ENCODE measurements around the gene BTBD16.

GRCh38 chr10:122251459-122252255, 19.4 kb upstream of the BTBD16 start:
- TF ChIP-seq, protein P1, sequence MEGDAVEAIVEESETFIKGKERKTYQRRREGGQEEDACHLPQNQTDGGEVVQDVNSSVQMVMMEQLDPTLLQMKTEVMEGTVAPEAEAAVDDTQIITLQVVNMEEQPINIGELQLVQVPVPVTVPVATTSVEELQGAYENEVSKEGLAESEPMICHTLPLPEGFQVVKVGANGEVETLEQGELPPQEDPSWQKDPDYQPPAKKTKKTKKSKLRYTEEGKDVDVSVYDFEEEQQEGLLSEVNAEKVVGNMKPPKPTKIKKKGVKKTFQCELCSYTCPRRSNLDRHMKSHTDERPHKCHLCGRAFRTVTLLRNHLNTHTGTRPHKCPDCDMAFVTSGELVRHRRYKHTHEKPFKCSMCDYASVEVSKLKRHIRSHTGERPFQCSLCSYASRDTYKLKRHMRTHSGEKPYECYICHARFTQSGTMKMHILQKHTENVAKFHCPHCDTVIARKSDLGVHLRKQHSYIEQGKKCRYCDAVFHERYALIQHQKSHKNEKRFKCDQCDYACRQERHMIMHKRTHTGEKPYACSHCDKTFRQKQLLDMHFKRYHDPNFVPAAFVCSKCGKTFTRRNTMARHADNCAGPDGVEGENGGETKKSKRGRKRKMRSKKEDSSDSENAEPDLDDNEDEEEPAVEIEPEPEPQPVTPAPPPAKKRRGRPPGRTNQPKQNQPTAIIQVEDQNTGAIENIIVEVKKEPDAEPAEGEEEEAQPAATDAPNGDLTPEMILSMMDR (IDR thresholded peaks at IDR 0.05; ENCODE audit: low read depth, low read length) = no peak
- TF ChIP-seq EZH2phosphoT487 (IDR thresholded peaks at IDR 0.05; ENCODE audit: low read depth) = no peak

All from OCI-LY3 (cell line).